ENCODE data around the gene PAX1. TPM values are rescaled to one million over a fixed set of nuclear protein-coding genes. Genes with fewer than 3 reads are reported as not detected.

The PAX1 gene
- total RNA-seq, 4 donors from 2014 or later: 0.08 to 0.21 TPM; not detected in 2

GRCh38 chr20:21707267-21707666, 1.8 kb downstream of the PAX1 start:
- 54% methylated on average over 7 of the region's 7 CpGs for WGBS
- Histone ChIP-seq H3K27me3 (peaks cover 100% of the 10 kb centered on the region), H3K4me1 (peaks cover 41% of the 10 kb centered on the region), H3K9me3 (no peaks in the 10 kb centered on the region), H3K4me3 (no peak overlapping the region), H3K27ac (no peak overlapping the region), H3K36me3 (no peaks in the 10 kb centered on the region)
- no peak for TF ChIP-seq POLR2A (IDR thresholded peaks at IDR 0.05)
- TF ChIP-seq EP300 (IDR thresholded peaks at IDR 0.05): no peak
- TF ChIP-seq CTCF (IDR thresholded peaks at IDR 0.05): no peak
- TF ChIP-seq POLR2AphosphoS5 (IDR thresholded peaks at IDR 0.05): no peak
- DNase-seq (ENCODE audit: low spot score in 2 of 2): no peak

- Histone ChIP-seq H3K36me3 (no peaks in the 10 kb centered on the region), H3K4me3 (no peak overlapping the region), H3K27ac (no peak overlapping the region), H3K27me3 (peaks cover 100% of the 10 kb centered on the region), H3K4me1 (peaks cover 34% of the 10 kb centered on the region), H3K9me3 (no peaks in the 10 kb centered on the region)
- DNase-seq (ENCODE audit: low spot score in 2 of 2): no peak
- no peak for TF ChIP-seq POLR2AphosphoS5 (IDR thresholded peaks at IDR 0.05)
- no peak for TF ChIP-seq CTCF (IDR thresholded peaks at IDR 0.05)
- no peak for TF ChIP-seq POLR2A (IDR thresholded peaks at IDR 0.05)
- TF ChIP-seq EP300 (IDR thresholded peaks at IDR 0.05): no peak
- WGBS: 44% methylated on average over 31 of the region's 33 CpGs
Observed at GRCh38 chr20:21707999-21708737, 2.7 kb downstream of the PAX1 start.

- 40% methylated on average over 18 of the region's 43 CpGs for WGBS
- no peak overlapping the region for H3K27ac ChIP-seq
- no peak overlapping the region for H3K4me3 ChIP-seq
- no peaks in the 10 kb centered on the region for H3K9me3 ChIP-seq
- no peaks in the 10 kb centered on the region for H3K36me3 ChIP-seq
- peaks cover 26% of the 10 kb centered on the region for H3K4me1 ChIP-seq
- H3K27me3 ChIP-seq: peaks cover 100% of the 10 kb centered on the region
- no peak for DNase-seq (ENCODE audit: low spot score in 2 of 2)
- no peak for TF ChIP-seq POLR2AphosphoS5 (IDR thresholded peaks at IDR 0.05)
- no peak for TF ChIP-seq EP300 (IDR thresholded peaks at IDR 0.05)
- TF ChIP-seq CTCF (IDR thresholded peaks at IDR 0.05): no peak
- no peak for TF ChIP-seq POLR2A (IDR thresholded peaks at IDR 0.05)
Observed at GRCh38 chr20:21708738-21709534, 3.5 kb downstream of the PAX1 start.

GRCh38 chr20:21709535-21709904, 4.1 kb downstream of the PAX1 start:
- DNase-seq (ENCODE audit: low spot score in 2 of 2): no peak
- 28% methylated on average over 6 of the region's 6 CpGs for WGBS
- H3K9me3 ChIP-seq: no peaks in the 10 kb centered on the region
- TF ChIP-seq CTCF (IDR thresholded peaks at IDR 0.05): no peak
- no peak for TF ChIP-seq POLR2A (IDR thresholded peaks at IDR 0.05)
- TF ChIP-seq POLR2AphosphoS5 (IDR thresholded peaks at IDR 0.05): no peak
- TF ChIP-seq EP300 (IDR thresholded peaks at IDR 0.05): no peak
- H3K27me3 ChIP-seq: peaks cover 100% of the 10 kb centered on the region
- H3K27ac ChIP-seq: no peak overlapping the region
- H3K36me3 ChIP-seq: no peaks in the 10 kb centered on the region
- H3K4me3 ChIP-seq: no peak overlapping the region
- peaks cover 24% of the 10 kb centered on the region for H3K4me1 ChIP-seq

- TF ChIP-seq POLR2AphosphoS5 (IDR thresholded peaks at IDR 0.05) (no peak), CTCF (IDR thresholded peaks at IDR 0.05) (no peak), POLR2A (IDR thresholded peaks at IDR 0.05) (no peak), EP300 (IDR thresholded peaks at IDR 0.05) (no peak)
- no peaks in the 10 kb centered on the region for H3K9me3 ChIP-seq
- H3K27ac ChIP-seq: no peak overlapping the region
- WGBS: 36% methylated on average over 3 of the region's 3 CpGs
- no peaks in the 10 kb centered on the region for H3K36me3 ChIP-seq
- no peak for DNase-seq (ENCODE audit: low spot score in 2 of 2)
- H3K27me3 ChIP-seq: peaks cover 100% of the 10 kb centered on the region
- no peak overlapping the region for H3K4me3 ChIP-seq
- peaks cover 19% of the 10 kb centered on the region for H3K4me1 ChIP-seq
Observed at GRCh38 chr20:21710341-21710740, 4.9 kb downstream of the PAX1 start.

All from suprapubic skin (tissue), 4 donors.